ENCODE measurements around the gene LUZP1. TPM values are rescaled to one million over a fixed set of nuclear protein-coding genes. Genes with fewer than 3 reads are reported as not detected.

The LUZP1 gene
- total RNA-seq, 2 donors from 2014 or later: 4.6 to 8.0 TPM

DNA sequence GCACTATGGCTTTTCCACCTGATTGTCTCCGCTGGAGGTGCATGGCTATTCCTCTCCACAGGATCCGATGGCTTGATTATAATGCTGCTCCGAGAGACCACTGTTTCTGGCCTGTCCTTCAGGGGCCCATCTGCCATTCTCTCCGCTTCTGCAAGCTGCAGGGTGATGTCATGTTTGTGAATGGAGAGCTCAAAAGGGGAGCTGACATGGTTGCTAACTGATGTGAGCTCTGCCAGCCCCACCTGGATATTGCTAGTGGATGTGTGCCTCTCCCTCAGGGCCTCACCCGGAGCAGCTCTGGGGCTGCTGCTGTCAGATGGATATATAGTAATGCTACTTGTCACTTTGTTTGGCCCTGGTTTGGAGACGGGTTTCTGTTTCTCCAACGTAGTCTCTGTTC lies 77.1 kb downstream of the LUZP1 start:
- no peaks in the 10 kb centered on the region for H3K4me1 ChIP-seq
- TF ChIP-seq, protein P1, sequence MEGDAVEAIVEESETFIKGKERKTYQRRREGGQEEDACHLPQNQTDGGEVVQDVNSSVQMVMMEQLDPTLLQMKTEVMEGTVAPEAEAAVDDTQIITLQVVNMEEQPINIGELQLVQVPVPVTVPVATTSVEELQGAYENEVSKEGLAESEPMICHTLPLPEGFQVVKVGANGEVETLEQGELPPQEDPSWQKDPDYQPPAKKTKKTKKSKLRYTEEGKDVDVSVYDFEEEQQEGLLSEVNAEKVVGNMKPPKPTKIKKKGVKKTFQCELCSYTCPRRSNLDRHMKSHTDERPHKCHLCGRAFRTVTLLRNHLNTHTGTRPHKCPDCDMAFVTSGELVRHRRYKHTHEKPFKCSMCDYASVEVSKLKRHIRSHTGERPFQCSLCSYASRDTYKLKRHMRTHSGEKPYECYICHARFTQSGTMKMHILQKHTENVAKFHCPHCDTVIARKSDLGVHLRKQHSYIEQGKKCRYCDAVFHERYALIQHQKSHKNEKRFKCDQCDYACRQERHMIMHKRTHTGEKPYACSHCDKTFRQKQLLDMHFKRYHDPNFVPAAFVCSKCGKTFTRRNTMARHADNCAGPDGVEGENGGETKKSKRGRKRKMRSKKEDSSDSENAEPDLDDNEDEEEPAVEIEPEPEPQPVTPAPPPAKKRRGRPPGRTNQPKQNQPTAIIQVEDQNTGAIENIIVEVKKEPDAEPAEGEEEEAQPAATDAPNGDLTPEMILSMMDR (IDR thresholded peaks at IDR 0.05): no peak
- no peak for TF ChIP-seq POLR2A (IDR thresholded peaks at IDR 0.05)
- no peak for ATAC-seq
- DNase-seq: no peak
- no peaks in the 10 kb centered on the region for H3K9me3 ChIP-seq
- peaks cover 0 to 5% of the 10 kb centered on the region in 2 donors for H3K36me3 ChIP-seq (replicated peaks in 1 of 2; ENCODE audit: insufficient read depth in 1 of 2, low read depth in 2 of 2)
- intact Hi-C loops (cut with DNase I): no loop called here
- no peak overlapping the region for H3K27ac ChIP-seq
- WGBS, 2 donors: 85 to 91% methylated on average over 7 of the region's 7 CpGs
- no peaks in the 10 kb centered on the region for H3K27me3 ChIP-seq
- H3K4me3 ChIP-seq: no peak overlapping the region

DNA sequence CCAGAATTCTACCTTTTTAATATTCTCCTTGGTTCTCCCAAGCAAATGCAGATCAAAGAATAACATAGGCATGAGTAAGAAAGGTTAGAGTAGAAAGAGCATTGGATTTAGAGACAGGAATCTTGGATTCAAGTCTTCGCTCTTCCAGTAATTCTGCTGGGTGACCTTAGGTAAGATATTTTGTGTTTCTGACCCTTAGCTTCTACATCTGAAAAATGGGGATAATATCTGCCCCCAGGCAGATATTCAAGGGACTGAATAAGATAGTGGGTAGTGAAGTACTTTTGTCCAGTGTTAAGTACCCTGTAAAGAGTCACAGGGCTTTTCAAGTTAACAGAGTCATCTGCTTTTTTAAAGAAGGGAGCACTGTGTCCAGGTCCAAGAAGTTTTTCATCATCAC lies 78.6 kb downstream of the LUZP1 start:
- ATAC-seq: no peak
- no peak for DNase-seq
- H3K36me3 ChIP-seq (replicated peaks in 1 of 2; ENCODE audit: insufficient read depth in 1 of 2, low read depth in 2 of 2): peaks cover 0 to 5% of the 10 kb centered on the region in 2 donors
- H3K9me3 ChIP-seq: no peaks in the 10 kb centered on the region
- no peak overlapping the region for H3K27ac ChIP-seq
- intact Hi-C loops (cut with DNase I): no loop called here
- no peak overlapping the region for H3K4me3 ChIP-seq
- WGBS, 2 donors: 96 to 100% methylated on average over 1 of the region's 1 CpG
- no peaks in the 10 kb centered on the region for H3K4me1 ChIP-seq
- TF ChIP-seq POLR2A (IDR thresholded peaks at IDR 0.05): no peak
- TF ChIP-seq, protein P1 (IDR thresholded peaks at IDR 0.05): no peak
- H3K27me3 ChIP-seq: no peaks in the 10 kb centered on the region

DNA sequence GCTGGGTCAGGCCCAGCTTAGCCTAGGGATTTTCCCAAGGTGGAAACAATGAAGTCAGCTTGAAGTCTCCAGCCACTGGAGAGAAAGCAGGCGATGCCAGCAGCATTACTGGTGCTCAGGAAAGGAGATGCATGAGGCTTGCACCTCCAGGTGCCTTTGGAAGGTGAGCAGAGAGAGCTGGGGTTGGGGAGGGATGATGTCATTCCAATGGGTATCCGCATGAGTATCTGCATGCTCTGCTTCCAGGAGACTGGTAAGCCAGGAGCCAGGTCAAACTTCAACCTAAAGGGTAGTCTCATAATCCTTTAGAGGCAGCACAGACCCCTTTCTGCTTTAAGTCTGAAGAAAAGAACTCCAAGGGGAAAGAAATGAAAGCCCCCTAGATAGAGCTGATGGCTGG lies 80.6 kb downstream of the LUZP1 start:
- intact Hi-C loops (cut with DNase I): no loop called here
- TF ChIP-seq, protein P1 (IDR thresholded peaks at IDR 0.05): no peak
- no peak for TF ChIP-seq POLR2A (IDR thresholded peaks at IDR 0.05)
- no peaks in the 10 kb centered on the region for H3K4me1 ChIP-seq
- H3K27me3 ChIP-seq: no peaks in the 10 kb centered on the region
- H3K36me3 ChIP-seq (replicated peaks in 1 of 2; ENCODE audit: insufficient read depth in 1 of 2, low read depth in 2 of 2): peaks cover 0 to 11% of the 10 kb centered on the region in 2 donors
- H3K27ac ChIP-seq: no peak overlapping the region
- no peak for DNase-seq
- WGBS, 2 donors: 88 to 90% methylated on average over 2 of the region's 2 CpGs
- no peak for ATAC-seq
- no peaks in the 10 kb centered on the region for H3K9me3 ChIP-seq
- no peak overlapping the region for H3K4me3 ChIP-seq

DNA sequence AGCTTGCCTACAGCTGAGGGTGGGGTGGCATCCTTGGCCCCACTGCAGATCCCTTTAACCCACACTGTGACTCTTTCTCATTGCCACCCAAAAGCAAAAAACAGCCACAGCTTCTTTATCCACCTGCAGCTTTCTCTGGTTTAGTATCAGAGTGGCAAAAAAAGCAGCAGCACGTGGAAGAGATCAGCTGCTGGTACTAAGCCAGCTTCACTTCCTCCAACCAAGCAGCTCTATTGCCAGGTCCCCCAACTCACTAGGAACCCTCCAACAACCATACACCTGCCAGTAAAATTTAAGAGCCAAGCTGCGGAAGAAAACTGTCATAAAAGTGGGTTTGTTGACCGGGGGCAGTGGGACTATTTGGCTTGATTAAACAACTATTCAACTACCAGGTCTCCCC lies 83.0 kb downstream of the LUZP1 start:
- no peaks in the 10 kb centered on the region for H3K27me3 ChIP-seq
- peaks cover 0 to 20% of the 10 kb centered on the region in 2 donors for H3K36me3 ChIP-seq (replicated peaks in 1 of 2; ENCODE audit: insufficient read depth in 1 of 2, low read depth in 2 of 2)
- H3K27ac ChIP-seq: no peak overlapping the region
- intact Hi-C loops (cut with DNase I): no loop called here
- DNase-seq (no peak), ATAC-seq (no peak)
- WGBS, 2 donors: 81 to 93% methylated on average over 3 of the region's 3 CpGs
- H3K4me1 ChIP-seq: no peaks in the 10 kb centered on the region
- TF ChIP-seq, protein P1 (IDR thresholded peaks at IDR 0.05): no peak
- no peak for TF ChIP-seq POLR2A (IDR thresholded peaks at IDR 0.05)
- H3K4me3 ChIP-seq: no peak overlapping the region
- no peaks in the 10 kb centered on the region for H3K9me3 ChIP-seq

DNA sequence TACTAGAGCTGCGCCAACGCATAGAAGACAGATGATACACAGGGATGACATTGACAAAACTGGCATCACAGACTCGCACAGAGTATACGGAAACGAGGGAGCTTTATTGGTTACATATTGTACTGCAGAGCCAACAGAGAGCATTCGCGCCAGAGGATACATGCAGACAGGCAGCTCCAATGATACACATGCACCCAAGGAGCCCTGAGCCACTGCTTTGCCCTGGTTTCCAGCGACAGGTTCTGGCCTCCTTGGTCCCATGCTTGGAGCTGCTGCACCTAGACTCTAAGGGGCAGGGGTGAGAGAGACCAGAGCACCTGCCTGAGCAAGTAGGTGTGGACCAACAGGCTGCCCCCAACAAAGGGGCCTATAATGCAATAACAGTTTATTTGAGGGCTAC lies 83.8 kb downstream of the LUZP1 start:
- Histone ChIP-seq H3K9me3 (no peaks in the 10 kb centered on the region), H3K4me3 (no peak overlapping the region), H3K4me1 (no peaks in the 10 kb centered on the region), H3K27ac (no peak overlapping the region), H3K27me3 (no peaks in the 10 kb centered on the region), H3K36me3 (replicated peaks in 1 of 2; ENCODE audit: insufficient read depth in 1 of 2, low read depth in 2 of 2) (peaks cover 0 to 22% of the 10 kb centered on the region in 2 donors)
- DNase-seq (no peak), ATAC-seq (no peak)
- 87 to 88% methylated on average over 7 to 8 of the region's 8 CpGs for WGBS, 2 donors
- TF ChIP-seq POLR2A (IDR thresholded peaks at IDR 0.05): no peak
- TF ChIP-seq, protein P1 (IDR thresholded peaks at IDR 0.05): no peak
- intact Hi-C loops (cut with DNase I): no loop called here
